ENCODE measurements around the gene MINPP1.

Gene MINPP1

GRCh38 chr10:87524296-87524695, 19.6 kb downstream of the MINPP1 start:
- DNase-seq: no peak

DNA sequence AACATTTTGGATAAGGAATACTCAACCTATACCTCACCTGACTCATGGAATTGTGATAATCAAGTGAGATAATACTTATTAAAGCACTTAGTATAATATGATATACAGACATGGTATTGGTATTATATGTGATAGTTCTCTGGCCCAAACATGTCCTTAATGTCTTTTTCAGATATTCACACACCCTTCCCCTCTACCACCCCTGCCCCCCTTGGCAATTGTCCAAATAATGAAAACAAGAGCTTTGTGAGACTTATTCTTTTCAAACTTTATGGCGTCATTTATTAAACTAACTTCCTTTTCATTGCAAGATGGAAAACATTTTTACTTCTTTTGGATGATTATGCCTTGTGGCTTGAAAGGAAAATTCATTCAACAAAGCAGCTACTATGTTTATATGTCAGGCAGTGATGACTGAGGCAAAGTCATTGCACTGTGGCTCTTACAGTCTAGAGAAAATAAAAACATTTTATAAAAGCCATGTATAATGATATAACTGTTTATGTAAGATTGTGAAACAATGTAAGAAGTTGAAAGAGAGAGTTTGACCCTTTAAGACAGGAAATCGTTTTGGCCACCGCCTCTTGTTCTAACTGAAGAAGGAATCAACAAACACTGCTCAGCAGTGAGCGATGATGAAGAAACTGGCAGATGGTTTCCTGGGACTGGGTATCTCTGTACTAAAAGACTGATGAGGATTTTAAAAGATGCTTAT, 27.4 kb downstream of the MINPP1 start:
- no peak for DNase-seq

DNA sequence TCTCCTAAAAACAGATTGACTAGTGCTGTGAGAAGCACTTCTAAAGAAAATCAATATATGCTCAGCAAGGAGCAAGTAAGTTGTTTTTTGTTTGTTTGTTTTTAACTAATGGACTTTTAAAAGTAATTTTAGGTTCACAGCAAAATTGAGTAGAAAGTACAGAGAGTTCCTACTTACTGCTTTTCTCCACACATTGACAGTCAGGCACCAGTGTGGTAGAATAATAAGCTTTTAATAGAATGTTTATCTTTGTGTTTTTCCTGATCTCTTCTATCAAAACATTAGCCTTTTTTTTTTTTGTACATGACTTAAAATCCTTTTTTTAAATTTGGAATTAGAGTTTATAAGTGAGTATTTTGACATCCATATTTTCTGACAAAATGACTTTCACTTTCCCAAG, 28.0 kb downstream of the MINPP1 start:
- no peak for DNase-seq

DNA sequence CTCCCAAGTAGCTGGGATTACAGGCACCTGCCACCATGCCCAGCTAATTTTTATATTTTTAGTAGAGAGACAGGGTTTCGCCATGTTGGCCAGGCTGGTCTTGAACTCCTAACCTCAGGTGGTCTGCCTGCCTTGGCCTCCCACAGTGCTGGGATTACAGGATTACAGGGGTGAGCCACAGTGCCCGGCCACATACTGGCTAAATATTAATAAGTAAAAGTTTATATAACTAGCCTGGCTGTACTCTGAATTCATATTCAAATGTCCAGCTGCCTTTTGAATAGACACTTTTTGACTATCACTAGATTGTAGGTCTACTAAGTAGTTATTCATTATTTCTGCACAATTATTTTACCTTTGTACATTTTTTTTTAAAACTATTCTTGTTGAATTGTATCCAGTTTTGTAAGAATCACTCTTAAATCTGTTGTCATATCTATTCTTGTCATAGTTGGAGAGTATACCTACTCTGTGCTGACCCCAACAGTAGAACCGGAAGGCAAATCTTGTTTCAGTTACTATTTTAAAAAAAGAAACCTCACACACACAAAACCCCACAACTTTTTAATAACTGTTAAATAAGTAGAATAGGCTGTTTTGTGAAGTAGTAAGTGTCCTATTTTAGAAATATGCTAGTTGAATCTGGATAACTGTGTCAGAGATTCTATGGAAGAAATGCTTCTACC, 29.6 kb downstream of the MINPP1 start:
- no peak for DNase-seq

DNA sequence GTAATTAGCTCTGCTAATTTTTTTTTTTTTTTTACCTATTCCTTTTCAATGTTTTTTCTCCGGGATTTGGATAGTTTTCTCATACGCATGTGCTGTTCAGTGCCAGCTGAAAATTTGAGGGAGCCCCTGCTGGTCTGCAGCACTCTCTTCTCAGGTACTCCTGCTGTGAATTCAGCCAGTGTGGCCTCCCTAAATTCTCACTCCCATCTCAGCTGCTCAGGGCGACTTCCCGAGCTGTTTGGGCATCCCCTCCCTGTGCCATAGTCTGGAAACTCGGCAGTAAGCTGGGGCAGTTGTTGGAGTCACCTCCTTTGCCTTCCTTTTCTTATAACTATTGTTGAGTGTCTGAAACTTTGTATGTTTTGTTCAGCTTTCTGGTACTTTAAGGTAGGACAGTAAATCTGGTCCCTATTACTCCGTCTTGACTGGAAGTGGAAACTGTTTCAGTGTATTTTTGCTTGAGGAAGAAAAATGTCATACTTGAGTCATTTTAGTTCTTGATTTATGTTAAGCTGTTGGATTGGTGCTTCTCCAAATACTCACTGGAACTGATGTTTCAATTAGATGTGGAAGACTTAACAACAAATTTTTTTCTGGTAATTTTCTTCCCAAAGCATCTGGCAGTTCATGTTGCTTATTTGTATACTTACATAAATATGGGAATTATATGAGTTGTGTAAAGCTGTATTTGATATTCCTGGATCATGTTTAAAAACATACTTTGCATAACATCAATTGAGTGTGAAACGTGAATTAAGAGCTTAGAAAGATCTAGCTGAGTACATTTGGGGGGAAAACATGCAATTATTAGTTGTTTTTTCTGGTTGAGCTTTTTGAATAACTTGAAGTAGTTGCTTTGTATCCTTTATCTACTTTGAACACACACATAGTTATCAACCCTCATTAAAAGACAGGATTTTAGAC, 33.7 kb downstream of the MINPP1 start:
- DNase-seq: no peak

DNA sequence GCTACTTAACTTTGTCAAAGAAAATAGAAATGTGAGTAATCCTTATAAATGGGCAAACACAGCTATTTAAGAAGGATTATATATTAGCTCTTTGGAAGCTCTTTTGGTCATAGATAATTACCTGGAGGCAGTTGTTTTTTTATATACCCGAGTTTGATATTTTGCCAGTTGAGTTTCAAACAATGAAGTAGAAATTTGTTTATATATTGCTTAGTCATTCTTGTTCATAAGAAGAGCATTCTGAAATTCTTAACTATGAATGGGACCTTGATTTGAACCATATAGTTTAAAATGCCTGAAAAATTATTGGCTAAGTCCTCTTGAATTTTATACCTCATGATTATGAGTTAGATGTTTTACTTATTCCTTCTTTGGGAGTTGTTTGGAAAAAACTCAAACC, 36.4 kb downstream of the MINPP1 start:
- no peak for DNase-seq

DNA sequence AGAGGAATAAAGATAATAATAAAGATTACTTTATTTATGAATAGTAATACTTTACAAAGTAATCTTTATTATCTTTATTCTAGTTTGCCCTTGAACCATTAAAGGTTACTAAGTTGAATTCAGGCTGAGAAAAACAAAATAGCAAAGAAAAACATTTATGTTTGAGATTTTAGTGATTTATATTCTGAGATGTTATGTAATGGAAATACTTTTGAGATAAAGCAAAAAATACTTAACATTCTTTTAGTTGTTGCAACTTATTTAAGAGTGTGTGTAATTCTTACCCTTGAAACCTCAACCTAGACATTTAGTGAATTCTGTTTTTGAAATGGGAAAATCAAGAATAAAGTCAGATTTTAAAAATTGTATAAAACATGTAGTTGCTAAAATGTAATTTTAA, 40.0 kb downstream of the MINPP1 start:
- no peak for DNase-seq

DNA sequence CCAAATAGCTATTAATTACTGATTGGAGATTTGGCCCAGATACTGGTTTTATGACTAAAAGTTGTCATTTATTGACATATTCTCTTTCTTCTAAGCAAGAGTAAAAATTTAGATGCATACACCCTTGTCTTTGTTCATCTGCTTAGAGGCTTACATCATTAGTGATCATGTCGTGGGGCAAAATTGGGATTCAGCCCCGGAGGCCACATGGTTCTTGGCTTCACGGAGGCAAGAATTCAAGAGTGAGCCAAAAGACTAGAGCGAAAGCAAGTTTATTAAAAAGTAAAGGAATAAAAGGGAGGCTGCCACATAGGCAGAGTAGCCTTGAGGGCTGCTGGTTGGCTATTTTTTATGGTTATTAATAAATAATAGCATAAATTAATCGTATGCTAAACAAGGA, 41.1 kb downstream of the MINPP1 start:
- DNase-seq: no peak

DNA sequence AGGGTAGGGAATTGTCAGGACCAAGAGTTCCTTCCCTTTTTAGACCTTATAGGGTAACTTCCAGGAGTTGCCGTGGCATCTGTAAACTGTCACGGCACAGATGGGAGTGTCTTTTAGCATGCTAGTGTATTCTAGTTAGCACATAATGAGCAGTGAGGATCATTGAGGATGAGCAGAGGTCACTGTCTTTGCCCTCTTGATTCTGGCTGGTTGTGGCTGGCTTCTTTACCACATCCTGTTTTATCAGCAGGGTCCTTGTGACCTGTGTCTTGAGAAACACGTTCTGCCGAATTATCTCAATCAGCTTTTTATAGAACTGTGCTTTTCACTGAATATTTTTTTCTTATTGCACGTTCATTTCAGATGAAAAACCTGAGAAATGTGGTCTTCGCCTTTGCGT, 41.5 kb downstream of the MINPP1 start:
- DNase-seq: no peak

DNA sequence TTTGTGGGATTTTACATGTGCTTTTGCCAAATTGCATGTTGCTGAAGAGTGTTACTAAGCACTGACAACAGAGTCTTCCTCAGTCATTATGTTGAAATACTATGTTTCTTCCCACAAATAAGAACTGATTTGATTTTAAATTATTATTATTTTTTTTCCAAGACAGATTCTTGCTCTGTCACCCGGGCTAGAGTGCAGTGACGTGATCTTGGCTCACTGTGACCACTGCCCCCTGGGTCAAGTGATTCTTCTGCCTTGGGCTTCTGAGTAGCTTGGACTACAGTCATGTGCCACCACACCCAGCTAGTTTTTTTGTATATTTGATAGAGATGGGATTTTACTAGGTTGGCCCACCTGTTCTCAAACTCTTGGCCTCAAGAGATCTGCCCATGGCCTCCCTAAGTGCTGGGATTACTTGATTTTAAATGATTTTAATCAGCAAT, 42.3 kb downstream of the MINPP1 start:
- DNase-seq: no peak

DNA sequence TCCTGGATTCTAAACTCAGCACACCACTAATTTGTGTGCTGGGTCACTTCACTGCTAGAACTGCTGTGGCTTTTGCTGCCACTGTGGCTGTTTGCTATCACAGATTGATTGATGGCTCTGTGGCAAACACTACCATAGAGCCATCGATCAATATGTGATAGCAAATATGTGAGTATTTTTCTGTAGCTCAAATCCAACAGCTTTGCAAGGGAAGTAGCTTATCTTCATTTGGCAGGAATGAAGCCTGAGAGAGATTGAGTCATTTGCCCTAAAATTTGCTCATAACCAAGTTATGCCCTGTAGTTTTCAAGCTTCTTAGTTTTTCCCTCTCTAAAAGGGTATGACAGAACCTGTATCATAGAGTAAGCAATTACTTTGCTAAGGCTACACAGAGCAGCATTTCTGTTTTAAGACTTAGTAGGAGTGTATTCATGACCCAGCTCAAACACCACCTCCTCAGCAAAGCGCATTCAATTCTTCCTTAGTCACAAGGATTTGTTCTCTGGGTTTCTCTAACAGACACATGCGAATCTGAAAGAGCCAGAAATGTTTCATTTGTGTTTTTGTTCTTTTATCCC, 43.1 kb downstream of the MINPP1 start:
- no peak for DNase-seq

DNA sequence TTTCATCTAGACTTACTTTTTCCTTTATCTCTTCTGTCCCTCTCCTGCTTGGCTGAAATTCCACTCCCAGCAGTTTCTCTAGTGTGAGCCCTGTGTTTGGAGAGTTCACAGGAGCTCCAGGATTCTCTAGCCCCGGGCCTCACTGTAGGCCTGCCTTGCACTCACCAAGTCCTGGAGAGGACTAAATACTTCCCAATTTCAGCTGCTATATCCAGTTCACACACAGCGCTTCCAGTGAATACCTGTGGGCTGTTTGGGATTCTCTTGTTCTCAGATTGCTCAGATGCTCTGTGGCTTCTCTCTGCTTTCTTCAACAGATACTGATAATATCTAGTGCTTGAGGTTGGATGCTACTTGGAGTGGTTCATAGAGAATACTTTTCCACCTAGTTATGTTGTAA, 46.0 kb downstream of the MINPP1 start:
- no peak for DNase-seq

GRCh38 chr10:87551326-87551725, 46.6 kb downstream of the MINPP1 start:
- no peak for DNase-seq

DNA sequence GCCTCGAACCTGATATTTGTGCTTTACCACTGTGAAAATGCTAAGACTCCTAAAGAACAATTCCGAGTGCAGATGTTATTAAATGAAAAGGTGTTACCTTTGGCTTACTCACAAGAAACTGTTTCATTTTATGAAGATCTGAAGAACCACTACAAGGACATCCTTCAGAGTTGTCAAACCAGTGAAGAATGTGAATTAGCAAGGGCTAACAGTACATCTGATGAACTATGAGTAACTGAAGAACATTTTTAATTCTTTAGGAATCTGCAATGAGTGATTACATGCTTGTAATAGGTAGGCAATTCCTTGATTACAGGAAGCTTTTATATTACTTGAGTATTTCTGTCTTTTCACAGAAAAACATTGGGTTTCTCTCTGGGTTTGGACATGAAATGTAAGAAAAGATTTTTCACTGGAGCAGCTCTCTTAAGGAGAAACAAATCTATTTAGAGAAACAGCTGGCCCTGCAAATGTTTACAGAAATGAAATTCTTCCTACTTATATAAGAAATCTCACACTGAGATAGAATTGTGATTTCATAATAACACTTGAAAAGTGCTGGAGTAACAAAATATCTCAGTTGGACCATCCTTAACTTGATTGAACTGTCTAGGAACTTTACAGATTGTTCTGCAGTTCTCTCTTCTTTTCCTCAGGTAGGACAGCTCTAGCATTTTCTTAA, 47.7 kb downstream of the MINPP1 start:
- no peak for DNase-seq

GRCh38 chr10:87557409-87557808, 52.7 kb downstream of the MINPP1 start:
- no peak for DNase-seq

GRCh38 chr10:87558333-87558732, 53.6 kb downstream of the MINPP1 start:
- DNase-seq: no peak

GRCh38 chr10:87559392-87559791, 54.7 kb downstream of the MINPP1 start:
- DNase-seq: no peak

DNA sequence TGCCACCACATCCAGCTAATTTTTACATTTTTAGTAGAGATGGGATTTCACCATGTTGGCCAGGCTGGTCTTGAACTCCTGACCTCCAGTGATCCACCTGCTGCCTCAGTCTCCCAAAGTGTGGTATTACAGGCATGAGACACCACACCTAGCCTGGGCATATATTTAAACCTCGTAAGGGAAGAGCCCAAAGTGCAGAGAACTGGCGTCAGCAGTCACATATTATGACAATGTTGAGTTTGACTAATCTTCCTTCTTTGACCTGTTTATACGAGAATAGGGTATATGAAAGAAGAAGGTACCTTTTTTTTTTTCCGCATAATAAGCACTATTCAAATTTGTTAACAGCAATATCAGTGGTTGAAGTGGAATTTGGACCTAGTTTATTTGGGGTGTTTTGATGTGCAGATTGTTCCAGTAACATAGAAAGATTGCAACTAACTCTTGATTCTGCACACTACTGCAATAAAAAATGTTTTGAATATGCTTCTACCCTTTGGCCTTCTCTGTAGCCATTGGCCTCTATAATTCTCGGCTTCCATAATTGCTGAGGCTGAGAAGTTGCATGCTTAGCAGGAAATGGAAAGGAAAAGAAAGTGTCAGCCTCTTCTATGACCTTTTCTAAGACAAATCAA, 55.9 kb downstream of the MINPP1 start:
- DNase-seq: no peak

DNA sequence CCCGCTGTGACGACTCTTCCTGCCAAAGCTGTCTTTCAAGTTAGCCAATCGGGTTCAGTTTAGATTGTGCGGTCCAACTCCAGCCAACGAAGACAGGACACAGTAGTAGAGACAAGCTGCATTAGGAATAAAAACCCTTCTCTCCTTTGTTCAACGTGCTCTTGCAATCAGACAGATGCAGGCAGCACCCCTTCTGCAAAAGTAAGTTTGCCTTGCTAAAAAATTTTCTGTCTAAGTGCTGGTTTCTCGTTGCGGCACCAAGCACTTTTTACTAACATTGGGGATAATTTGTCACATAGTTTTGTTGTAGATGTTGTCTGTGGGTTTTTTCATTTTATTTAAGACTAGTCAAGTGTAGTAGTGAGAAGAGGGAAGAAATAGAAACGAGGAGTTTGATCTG, 58.1 kb downstream of the MINPP1 start:
- DNase-seq: no peak

- no peak for DNase-seq
Measured at GRCh38 chr10:87565010-87565409, 60.3 kb downstream of the MINPP1 start.

DNA sequence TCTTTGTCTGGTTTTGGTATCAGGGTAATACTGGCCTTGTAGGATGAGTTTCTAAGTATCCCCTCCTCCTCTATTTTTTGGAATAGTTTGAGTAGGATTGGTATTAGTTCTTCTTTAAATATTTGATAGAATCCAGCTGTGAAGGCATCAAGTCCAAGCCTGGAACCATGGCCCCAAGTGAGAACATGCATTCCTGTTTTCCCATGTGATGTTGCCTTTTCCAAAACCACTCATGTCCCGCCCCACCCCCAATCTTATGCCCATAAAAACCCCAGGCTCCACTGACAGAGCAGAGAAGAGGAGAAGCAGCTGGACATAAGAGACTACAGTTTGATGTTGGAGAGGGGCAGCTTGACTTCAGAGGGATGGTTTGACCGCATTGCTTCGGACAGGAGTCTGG, 71.2 kb downstream of the MINPP1 start:
- no peak for DNase-seq

GRCh38 chr10:87578160-87578841, 73.6 kb downstream of the MINPP1 start:
- DNase-seq: no peak

All from activated T-cell treated with anti-CD3 and anti-CD28 coated beads for 4 hours (primary cell).